RCC 7860 (cell line): Measurements from ENCODE around the gene DUS4L.

ENCODE experiments used
- DNase-seq: peaks from one replicate; pipeline ENCODE4 v3.0.0-alpha.2; 2015; ENCODE audit warnings: low spot score
- FAIRE-seq: peaks from 2 replicates; lab custom pipeline; 2012; peaks lifted over from hg19 to GRCh38; lab: Jason Lieb, UNC

The DUS4L gene

GRCh38 chr7:107613439-107613838 lies 49.7 kb downstream of the DUS4L start:
- DNase-seq (no peak), FAIRE-seq (no peak)

DNA sequence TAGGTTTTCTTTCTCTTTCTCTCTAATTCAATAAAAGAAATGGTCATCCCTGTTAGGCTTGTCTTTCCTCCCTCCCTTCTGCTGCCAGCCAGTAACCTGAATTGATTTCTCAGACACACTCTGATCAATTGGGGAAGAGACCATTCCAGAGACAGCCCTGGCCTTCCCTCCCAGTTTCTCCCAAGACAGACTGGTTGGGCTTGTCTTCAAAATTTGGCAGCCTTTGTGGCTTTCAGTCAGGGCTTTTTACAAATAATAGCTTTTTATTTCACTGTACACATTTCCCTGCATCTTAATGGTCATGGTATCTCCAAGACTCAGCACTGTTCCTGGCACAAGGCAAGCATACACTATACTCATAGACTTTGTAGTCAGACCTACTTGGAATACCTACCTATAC lies 50.2 kb downstream of the DUS4L start:
- FAIRE-seq, result no peak
- DNase-seq, result no peak

- FAIRE-seq (no peak), DNase-seq (no peak)
These were observed 50.7 kb downstream of the DUS4L start for GRCh38 chr7:107614425-107614824.

GRCh38 chr7:107615910-107616680 lies 52.3 kb downstream of the DUS4L start:
- DNase-seq (no peak), FAIRE-seq (no peak)

DNA sequence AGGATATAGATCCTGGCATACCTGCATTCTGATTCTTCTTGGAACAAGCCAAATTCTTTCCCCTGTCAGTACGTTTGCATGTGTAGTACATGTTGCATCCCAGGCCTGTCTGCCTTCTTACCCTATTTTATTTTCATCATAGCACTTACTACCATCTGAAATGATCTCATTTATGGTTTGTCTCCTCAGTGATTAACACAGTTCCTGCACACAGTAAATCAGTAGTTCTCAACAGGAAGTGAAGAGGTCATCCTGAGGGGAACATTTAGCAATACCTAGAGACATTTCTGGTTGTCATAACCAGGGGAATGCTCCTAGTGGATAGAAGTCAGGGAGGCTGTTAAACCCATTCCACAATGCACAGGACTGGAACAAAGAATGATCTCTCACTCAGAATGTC lies 58.7 kb downstream of the DUS4L start:
- FAIRE-seq (no peak), DNase-seq (peak; percentile 66)

GRCh38 chr7:107622894-107623293 lies 59.1 kb downstream of the DUS4L start:
- FAIRE-seq, result no peak

GRCh38 chr7:107627002-107627401 lies 63.2 kb downstream of the DUS4L start:
- FAIRE-seq (no peak), DNase-seq (no peak)

More at GRCh38 chr7:107622894-107623293, 59.1 kb downstream of the DUS4L start:
- DNase-seq, result no peak
